ENCODE measurements around the gene DICER1.

The DICER1 gene

GRCh38 chr14:95059126-95059525 lies 98.2 kb downstream of the DICER1 start:
- DNase-seq (no peak), ATAC-seq (no peak)

DNA sequence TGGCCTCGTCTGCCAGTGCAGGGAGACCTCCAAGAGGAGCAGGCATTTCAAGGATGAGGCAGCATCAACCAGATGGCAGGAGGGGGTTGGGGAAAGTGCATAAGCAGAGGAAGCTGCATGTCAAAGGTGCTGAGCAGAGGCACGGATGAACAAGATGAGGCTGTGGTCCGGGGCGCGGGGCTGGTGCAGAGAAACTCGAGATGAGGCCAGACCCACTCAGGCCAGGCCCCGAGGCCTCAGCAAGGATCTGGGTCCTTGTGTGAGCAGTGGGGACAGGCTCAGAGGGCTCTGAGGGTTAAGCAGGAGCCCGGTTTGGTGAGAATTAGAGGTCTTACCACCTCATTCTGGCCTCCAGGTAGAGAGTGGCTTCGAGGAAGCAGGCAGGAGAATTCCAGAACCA lies 98.8 kb downstream of the DICER1 start:
- DNase-seq (no peak), ATAC-seq (no peak)

GRCh38 chr14:95057851-95058250 lies 99.5 kb downstream of the DICER1 start:
- ATAC-seq = no peak

DNA sequence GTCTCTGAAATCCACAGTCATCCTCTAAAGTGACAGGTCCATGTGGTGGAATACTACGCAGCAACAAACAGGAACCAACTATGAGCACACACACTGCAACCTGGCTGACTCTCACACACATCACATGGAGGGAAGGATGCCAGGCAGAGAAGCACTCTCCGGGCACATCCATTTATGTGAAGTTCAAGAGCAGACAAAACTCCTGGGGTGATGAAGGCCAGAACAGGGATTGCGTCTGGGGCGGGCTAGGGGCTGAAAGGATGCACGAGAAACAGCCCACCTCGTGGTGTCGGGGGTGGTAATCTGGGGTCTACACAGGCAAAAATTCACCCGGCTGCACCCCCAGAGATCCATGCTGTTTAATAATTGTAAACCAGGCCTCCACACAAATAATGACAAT lies 100.2 kb downstream of the DICER1 start:
- ATAC-seq = no peak
- no peak for DNase-seq

More at GRCh38 chr14:95057851-95058250, 99.5 kb downstream of the DICER1 start:
- no peak for DNase-seq

- ATAC-seq = no peak
- DNase-seq = no peak
These were observed 100.9 kb downstream of the DICER1 start for GRCh38 chr14:95056476-95056875.

GRCh38 chr14:95055318-95055717 lies 102.0 kb downstream of the DICER1 start:
- ATAC-seq = no peak

DNA sequence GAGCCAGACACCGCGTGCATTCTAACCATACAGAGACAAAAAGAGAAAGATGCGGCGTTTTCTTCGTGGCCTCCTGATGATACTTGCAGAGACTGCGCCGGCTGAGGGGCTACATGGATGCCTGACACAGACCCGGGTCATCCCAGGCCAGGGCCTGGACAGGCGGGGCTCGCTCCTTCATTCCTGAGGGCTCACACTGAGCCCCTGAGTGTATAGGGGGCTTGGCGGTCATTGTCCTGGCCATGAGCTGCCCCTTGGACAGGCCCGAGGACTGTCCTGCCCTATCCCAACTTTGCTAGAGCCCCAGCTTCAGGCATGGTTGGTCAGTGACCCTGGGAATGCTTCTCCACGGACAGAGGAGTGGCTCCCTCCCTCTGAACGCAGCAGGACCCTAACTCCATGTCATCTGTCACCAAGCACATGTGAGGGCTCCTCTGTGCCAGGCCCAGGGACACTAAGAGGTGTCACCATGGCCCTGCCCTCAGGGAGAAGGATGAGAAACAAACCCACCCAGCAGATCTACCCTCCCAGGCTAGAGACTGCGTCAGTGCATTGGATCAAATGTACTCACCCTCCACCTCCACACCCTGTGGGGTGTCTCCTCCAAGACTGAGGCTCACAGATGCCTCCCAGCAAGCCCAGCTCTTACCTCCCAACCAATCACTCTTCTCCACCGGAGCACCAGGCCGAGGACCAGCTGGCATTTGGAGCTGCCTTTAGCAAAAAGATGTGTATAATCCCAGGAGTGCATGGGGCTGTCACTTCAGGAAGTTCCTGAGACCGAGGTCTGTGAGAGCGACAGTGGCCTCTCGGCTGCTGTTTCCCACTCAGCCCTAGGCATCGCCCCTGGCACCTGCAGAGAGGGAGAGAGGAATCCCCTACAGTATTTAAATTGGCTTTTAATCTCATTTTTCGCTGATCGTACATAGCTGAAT lies 102.7 kb downstream of the DICER1 start:
- no peak for ATAC-seq

More at GRCh38 chr14:95055318-95055717, 102.0 kb downstream of the DICER1 start:
- DNase-seq = no peak

GRCh38 chr14:95052016-95052585 lies 105.2 kb downstream of the DICER1 start:
- DNase-seq (no peak), ATAC-seq (no peak)

More for the DNA sequence above, 102.7 kb downstream of the DICER1 start:
- DNase-seq = no peak

DNA sequence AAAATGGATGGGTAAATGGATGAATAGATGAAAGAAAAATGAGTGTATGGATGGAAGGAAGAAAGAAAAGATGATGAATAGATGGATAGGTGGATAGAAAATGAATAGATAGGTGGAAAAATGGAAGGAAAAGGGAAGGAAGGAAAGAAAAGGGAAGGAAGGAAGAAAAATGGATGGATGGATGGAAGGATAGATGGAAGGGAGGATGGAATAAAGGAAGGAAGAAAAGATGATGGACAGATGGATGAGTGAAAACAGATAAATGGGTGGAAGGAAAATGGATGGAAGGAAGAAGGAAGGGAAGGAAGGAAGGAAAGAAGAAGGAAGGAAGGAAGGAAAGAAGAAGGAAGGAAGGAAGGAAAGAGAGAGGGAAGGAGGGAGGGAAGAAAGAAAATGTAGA lies 107.4 kb downstream of the DICER1 start:
- DNase-seq (no peak), ATAC-seq (no peak)

DNA sequence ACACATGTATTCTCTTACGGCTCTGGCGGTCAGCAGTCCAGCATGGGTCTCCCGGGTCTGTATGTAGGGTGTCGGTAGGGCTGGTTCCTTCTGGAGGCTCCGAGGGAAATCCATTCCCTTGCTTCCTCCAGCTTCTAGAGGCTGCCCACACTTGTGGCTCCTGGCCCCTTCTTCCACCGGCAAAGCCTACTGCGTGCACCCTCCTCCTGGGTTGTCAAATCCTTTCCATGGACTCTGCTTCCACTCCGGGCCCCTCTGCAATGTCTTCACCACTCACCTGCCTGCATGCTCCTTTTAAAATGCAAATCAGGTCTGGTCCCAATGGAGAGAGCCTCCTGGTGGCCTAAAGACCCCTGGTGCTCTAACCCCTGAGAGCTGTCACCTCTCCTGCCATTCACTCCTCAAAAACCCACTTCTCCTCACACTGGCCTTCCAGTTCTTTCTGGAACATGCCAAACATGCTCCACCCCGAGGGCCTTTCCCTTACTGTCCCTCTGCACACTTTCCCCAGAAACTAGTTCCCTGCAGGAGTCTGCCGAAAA lies 108.5 kb downstream of the DICER1 start:
- ATAC-seq (no peak), DNase-seq (no peak)

DNA sequence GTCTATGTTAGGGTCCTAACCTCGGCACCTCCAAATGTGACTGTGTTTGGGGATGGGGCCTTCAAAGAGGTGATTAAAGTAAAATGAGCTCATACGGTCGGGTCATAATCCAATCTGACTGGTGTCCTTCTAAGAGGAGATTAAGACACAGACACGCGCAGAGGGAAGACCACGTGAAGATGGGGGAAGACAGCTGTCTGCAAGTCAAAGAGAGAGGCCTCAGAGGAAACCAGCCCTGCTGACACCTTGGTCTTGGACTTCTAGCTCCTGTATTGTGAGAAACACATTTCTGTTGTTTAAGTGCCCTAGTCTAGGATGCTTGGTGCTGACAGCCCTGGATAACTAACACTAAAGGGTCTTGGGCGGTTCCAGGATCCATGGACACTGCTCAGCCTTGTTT lies 109.6 kb downstream of the DICER1 start:
- ATAC-seq (no peak), DNase-seq (no peak)

- no peak for DNase-seq
These were observed 110.3 kb downstream of the DICER1 start for GRCh38 chr14:95046711-95047681.

DNA sequence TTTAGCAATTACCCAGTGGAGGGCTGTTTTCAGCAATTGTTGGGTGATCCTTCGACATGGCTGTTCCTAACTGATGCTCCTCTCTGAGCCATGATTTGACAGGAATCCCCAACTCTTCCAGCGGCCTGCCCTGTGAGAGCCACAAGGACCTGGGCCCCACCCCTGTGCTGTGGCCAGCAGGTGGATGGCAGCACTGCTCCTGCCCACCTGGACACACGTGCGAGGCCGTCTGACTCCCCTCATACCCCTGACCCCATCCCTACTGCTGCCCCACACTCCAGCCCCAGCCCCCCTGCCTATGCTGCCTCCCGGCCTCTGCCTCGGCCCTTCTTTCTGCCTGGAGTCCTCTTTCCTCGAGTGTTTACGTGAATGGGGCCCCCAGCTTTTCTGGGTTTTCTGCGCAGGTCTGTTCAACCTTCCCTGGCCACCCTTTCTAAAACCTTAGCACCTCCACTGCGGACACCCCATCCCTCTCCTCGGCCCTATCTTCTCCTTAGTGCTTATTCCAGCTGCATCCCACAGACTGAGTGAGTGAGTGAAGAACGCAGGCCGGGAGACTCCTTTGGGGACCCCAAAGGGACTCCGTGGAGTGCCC lies 111.4 kb downstream of the DICER1 start:
- ATAC-seq = no peak
- DNase-seq = no peak

More at GRCh38 chr14:95046711-95047681, 110.3 kb downstream of the DICER1 start:
- ATAC-seq = no peak

GRCh38 chr14:95045106-95045701 lies 112.1 kb downstream of the DICER1 start:
- DNase-seq (no peak), ATAC-seq (no peak)

GRCh38 chr14:95044463-95045105 lies 112.7 kb downstream of the DICER1 start:
- DNase-seq (no peak), ATAC-seq (no peak)

GRCh38 chr14:95043732-95044462 lies 113.4 kb downstream of the DICER1 start:
- ATAC-seq = no peak
- DNase-seq = no peak

- ATAC-seq = no peak
These were observed 114.0 kb downstream of the DICER1 start for GRCh38 chr14:95043314-95043713.

DNA sequence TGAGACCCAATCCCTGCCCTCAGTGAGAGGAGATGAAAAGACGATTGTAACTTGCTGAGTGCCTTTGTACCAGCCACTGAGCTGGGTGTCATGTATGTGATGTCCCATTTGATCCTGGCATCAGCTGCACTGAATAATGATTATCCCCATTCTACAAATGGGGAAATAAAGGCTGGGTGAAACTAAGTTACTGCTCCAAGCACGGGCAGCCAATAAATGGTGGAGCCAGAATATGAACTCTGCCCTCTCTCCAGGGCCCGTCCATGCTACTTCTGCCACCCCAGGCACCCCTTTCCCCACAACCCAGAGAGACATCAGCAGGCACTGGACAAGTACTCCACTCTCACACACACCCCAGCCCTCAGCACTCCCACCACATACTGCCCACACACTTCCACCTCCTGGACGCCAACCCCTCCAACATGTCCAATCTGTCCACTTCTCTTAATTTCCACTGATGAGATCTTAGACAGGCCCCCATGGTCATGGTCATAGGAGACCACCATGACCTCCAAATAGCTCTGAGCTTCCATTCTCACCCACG lies 115.8 kb downstream of the DICER1 start:
- no peak for ATAC-seq
- no peak for DNase-seq

More at GRCh38 chr14:95043314-95043713, 114.0 kb downstream of the DICER1 start:
- DNase-seq = no peak

GRCh38 chr14:95040708-95041476 lies 116.4 kb downstream of the DICER1 start:
- DNase-seq (no peak), ATAC-seq (no peak)

Data from stimulated activated naive CD8-positive, alpha-beta T cell treated with anti-CD3 and anti-CD28 coated beads, Interleukin-15, Interleukin-2, amounts not matched to agents 100 U/mL and 50 U/mL, for 24 hours (primary cell).